CD4-positive, alpha-beta memory T cell (primary cell): Measurements from ENCODE around the gene AGPAT3. TPM values are rescaled to one million over a fixed set of nuclear protein-coding genes. Genes with fewer than 3 reads are reported as not detected.
A peak's percentile ranks its signal among the peaks of the same experiment; 100 is the strongest.

Experiments used
- CTCF ChIA-PET: fragments of 350-600 bp; sonication (Branson Sonifier 250); formaldehyde crosslinking; loops from one replicate; lab custom pipeline; 2021; ENCODE audit warnings: inconsistent platforms; ENCODE audit not compliant: partially characterized antibody; lab: Charles Lee
- POLR2A ChIA-PET: fragments of 350-600 bp; sonication (Branson Sonifier 250); formaldehyde crosslinking; loops from one replicate; lab custom pipeline; 2021; ENCODE audit not compliant: partially characterized antibody; lab: Charles Lee
- DNase-seq, 5 donors: peaks; one replicate each; pipeline versions ENCODE4 v3.0.0 to v3.0.0-alpha.2; 2020 to 2022; ENCODE audit warnings: mixed read lengths in 1 of 5
- H3K27ac ChIP-seq: one replicate; pipeline ENCODE4 v1.7.0; 2013; ENCODE audit warnings: low read depth, low read length
- H3K27me3 ChIP-seq: 2 replicates; pipeline ENCODE4 v1.7.0; 2013; ENCODE audit warnings: mild to moderate bottlenecking, low read length, moderate library complexity; ENCODE audit not compliant: insufficient read depth
- H3K36me3 ChIP-seq: 2 replicates; pipeline ENCODE4 v1.7.0; 2013; ENCODE audit warnings: mild to moderate bottlenecking, low read length, moderate library complexity; ENCODE audit not compliant: insufficient read depth
- H3K4me1 ChIP-seq: 2 replicates; pipeline ENCODE4 v1.7.0; 2013; ENCODE audit warnings: mild to moderate bottlenecking, low read length, moderate library complexity; ENCODE audit not compliant: insufficient read depth
- H3K4me3 ChIP-seq, 2 donors: one replicate each; pipeline ENCODE4 v1.7.0; 2013; ENCODE audit warnings: low read length in 2 of 2, mild to moderate bottlenecking in 1 of 2
- H3K9me3 ChIP-seq, 2 donors: one replicate each; pipeline ENCODE4 v1.7.0; 2013; ENCODE audit warnings: low read length in 2 of 2, control low read depth in 1 of 2; ENCODE audit not compliant: control insufficient read depth in 1 of 2
- H3K27ac Mint-ChIP-seq, 7 donors: one replicate each; pipeline ENCODE4 v1.8.0; 2020 to 2021; ENCODE audit warnings: mixed read lengths in 7 of 7, mild to moderate bottlenecking in 6 of 7, inconsistent platforms in 3 of 7, moderate library complexity in 3 of 7
- H3K27me3 Mint-ChIP-seq, 2 donors: one replicate each; pipeline ENCODE4 v1.8.0; 2020 to 2021; ENCODE audit warnings: mixed read lengths in 2 of 2
- H3K36me3 Mint-ChIP-seq, 2 donors: one replicate each; pipeline ENCODE4 v1.8.0; 2020 to 2021; ENCODE audit warnings: mixed read lengths in 2 of 2, inconsistent platforms in 1 of 2, mild to moderate bottlenecking in 1 of 2
- H3K4me1 Mint-ChIP-seq, 4 donors: one replicate each; pipeline ENCODE4 v1.8.0; 2020 to 2021; ENCODE audit warnings: mixed read lengths in 4 of 4, mild to moderate bottlenecking in 1 of 4
- H3K4me3 Mint-ChIP-seq, 8 donors: one replicate each; pipeline ENCODE4 v1.8.0; 2020 to 2021; ENCODE audit warnings: mixed read lengths in 8 of 8, mild to moderate bottlenecking in 7 of 8, moderate library complexity in 6 of 8, inconsistent platforms in 3 of 8
- H3K9me3 Mint-ChIP-seq, 8 donors: one replicate each; pipeline ENCODE4 v1.8.0; 2020 to 2021; ENCODE audit warnings: mixed read lengths in 8 of 8, mild to moderate bottlenecking in 5 of 8, inconsistent platforms in 3 of 8, moderate library complexity in 1 of 8
- intact Hi-C: fragments of 100-400 bp; cut with micrococcal nuclease; formaldehyde crosslinking; loops from one replicate; pipeline ENCODE4 v1.15.1; 2023
- polyA plus RNA-seq, 2 donors: library from polyadenylated mRNA; unstranded; fragments of 300-500 nt; fragmentation: Illumina TruSeq; gene quantifications; one replicate each; pipeline ENCODE4 v1.2.3, GENCODE V29; 2021
- total RNA-seq, 2 experiments: library from RNA; stranded (reverse); gene quantifications; one replicate each; pipeline ENCODE4 v1.2.3, GENCODE V29; 2021

The AGPAT3 gene
- total and polyA plus RNA-seq, 4 experiments from 2014 or later = 16.0 to 76.7 (median 46.7) TPM

DNA sequence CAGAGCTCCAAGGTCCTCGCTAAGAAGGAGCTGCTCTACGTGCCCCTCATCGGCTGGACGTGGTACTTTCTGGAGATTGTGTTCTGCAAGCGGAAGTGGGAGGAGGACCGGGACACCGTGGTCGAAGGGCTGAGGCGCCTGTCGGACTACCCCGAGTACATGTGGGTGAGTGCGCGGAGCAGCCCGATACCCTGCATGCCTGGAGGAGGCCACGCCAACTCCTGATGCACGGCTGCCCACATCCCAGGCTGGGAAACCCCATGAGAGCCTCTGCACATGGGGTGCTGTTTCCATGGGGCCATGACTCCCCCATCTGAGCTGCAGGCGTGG, 104.1 kb downstream of the AGPAT3 start:
- ChIA-PET CTCF (no interaction called here), POLR2A (no interaction called here)
- Histone ChIP-seq H3K36me3 (peaks cover 42% of the 10 kb centered on the region), H3K27ac (no peak overlapping the region), H3K4me1 (no peaks in the 10 kb centered on the region), H3K9me3 (no peaks in the 10 kb centered on the region), H3K4me3 (no peak overlapping the region), H3K27me3 (no peaks in the 10 kb centered on the region)
- Mint-ChIP-seq H3K36me3 (peaks cover 13 to 41% of the 10 kb centered on the region in 2 donors), H3K27ac (no peak overlapping the region), H3K27me3 (no peaks in the 10 kb centered on the region), H3K4me3 (peak overlapping the region in 1 of 8 donors; percentile 59), H3K4me1 (peaks cover 1 to 5% (median 2%) of the 10 kb centered on the region in 4 donors), H3K9me3 (peaks cover 0 to 2% (median 0%) of the 10 kb centered on the region in 8 donors)
- no peak for DNase-seq
- intact Hi-C loops = no loop called here

DNA sequence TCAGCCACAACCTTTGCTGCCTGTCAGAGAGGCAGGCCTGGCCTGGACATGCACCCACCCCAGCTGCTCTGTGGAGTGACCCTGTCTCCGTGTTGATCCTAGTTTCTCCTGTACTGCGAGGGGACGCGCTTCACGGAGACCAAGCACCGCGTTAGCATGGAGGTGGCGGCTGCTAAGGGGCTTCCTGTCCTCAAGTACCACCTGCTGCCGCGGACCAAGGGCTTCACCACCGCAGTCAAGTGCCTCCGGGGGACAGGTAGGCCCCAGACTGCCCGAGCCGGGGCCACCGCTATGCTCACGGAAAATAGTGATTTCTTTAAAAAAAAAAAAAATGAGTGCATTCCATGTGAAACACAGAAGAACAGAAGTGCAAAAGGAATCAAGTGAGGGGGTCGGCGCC, 105.5 kb downstream of the AGPAT3 start:
- no peak overlapping the region for H3K4me3 ChIP-seq
- H3K36me3 Mint-ChIP-seq = peaks cover 13 to 33% of the 10 kb centered on the region in 2 donors
- no peak overlapping the region for H3K4me3 Mint-ChIP-seq
- ChIA-PET POLR2A (interaction anchor here (0.6 kb wide), 1 partner anchor 104 kb away, joined by 3 read pairs; no protein-coding TSS in a partner anchor), CTCF (no interaction called here)
- H3K4me1 ChIP-seq = peaks cover 3% of the 10 kb centered on the region
- H3K27me3 Mint-ChIP-seq = no peaks in the 10 kb centered on the region
- H3K4me1 Mint-ChIP-seq = peaks cover 11 to 16% (median 14%) of the 10 kb centered on the region in 4 donors
- H3K9me3 ChIP-seq = no peaks in the 10 kb centered on the region
- DNase-seq = no peak
- peaks cover 0 to 2% (median 0%) of the 10 kb centered on the region in 8 donors for H3K9me3 Mint-ChIP-seq
- H3K27me3 ChIP-seq = no peaks in the 10 kb centered on the region
- peaks cover 42% of the 10 kb centered on the region for H3K36me3 ChIP-seq
- H3K27ac Mint-ChIP-seq = peak overlapping the region in 1 of 7 donors; percentile 56
- intact Hi-C loops = no loop called here
- no peak overlapping the region for H3K27ac ChIP-seq

DNA sequence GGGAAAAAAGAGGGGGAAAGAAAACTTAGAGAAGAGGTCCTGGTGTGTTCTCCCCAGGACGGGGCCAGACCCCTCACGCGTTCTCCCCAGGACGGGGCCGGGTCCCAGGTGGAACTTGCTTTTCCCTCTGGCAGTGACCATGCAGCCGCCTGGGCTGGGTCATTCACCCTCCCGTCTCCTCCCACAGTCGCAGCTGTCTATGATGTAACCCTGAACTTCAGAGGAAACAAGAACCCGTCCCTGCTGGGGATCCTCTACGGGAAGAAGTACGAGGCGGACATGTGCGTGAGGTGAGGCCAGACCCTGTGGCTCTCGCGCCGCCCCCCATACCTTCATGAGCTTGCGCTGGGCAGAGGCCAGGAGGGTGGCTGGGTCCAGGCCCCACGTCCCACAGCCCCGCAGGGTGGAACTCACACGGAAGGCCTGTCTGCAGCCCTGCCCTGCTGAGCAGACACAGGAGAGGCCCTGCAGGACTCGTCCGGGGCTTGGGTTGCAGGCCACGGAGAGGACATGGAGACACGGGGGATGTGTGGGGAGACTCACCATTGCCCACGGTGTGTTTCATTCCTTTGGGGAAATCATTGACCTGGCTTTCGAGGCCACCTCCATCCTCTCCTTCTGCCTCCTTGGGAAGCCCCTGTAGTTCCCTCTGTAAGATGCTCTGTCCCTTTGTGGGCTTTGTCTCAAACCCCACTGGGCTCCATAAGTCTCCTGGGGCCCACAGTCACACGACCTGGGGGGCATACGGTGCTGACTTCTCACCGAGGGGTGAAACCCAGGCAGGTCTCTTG, 106.4 kb downstream of the AGPAT3 start:
- Histone ChIP-seq H3K4me1 (peaks cover 3% of the 10 kb centered on the region), H3K9me3 (no peaks in the 10 kb centered on the region), H3K27me3 (no peaks in the 10 kb centered on the region), H3K4me3 (no peak overlapping the region), H3K27ac (no peak overlapping the region), H3K36me3 (peaks cover 36% of the 10 kb centered on the region)
- POLR2A ChIA-PET = no interaction called here
- no peak overlapping the region for H3K4me3 Mint-ChIP-seq
- CTCF ChIA-PET = no interaction called here
- H3K9me3 Mint-ChIP-seq = peaks cover 0 to 2% (median 0%) of the 10 kb centered on the region in 8 donors
- intact Hi-C loops = no loop called here
- H3K27me3 Mint-ChIP-seq = no peaks in the 10 kb centered on the region
- H3K27ac Mint-ChIP-seq = peak overlapping the region in 2 of 7 donors; percentile 57 to 73
- peaks cover 11 to 18% (median 14%) of the 10 kb centered on the region in 4 donors for H3K4me1 Mint-ChIP-seq
- H3K36me3 Mint-ChIP-seq = peaks cover 13 to 35% of the 10 kb centered on the region in 2 donors
- no peak for DNase-seq

DNA sequence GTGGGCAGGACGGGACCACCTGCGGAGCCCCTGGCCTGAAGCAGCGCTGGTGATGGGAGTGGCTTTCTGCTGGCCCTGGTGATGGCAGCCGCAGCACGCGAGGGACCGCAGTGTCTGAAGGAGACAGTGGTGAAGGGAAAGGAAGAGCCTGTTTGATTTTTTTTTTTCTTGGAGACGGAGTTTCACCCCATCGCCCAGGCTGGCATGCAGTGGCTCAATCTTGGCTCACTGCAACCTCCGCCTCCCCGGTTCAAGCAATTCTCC, 106.9 kb downstream of the AGPAT3 start:
- intact Hi-C loops = no loop called here
- H3K4me3 Mint-ChIP-seq = no peak overlapping the region
- Histone ChIP-seq H3K27ac (no peak overlapping the region), H3K27me3 (no peaks in the 10 kb centered on the region), H3K9me3 (no peaks in the 10 kb centered on the region), H3K36me3 (peaks cover 35% of the 10 kb centered on the region), H3K4me1 (peaks cover 3% of the 10 kb centered on the region), H3K4me3 (no peak overlapping the region)
- peaks cover 11 to 18% (median 14%) of the 10 kb centered on the region in 4 donors for H3K4me1 Mint-ChIP-seq
- peak overlapping the region in 2 of 7 donors; percentile 57 to 73 for H3K27ac Mint-ChIP-seq
- DNase-seq = no peak
- H3K36me3 Mint-ChIP-seq = peaks cover 13 to 36% of the 10 kb centered on the region in 2 donors
- CTCF ChIA-PET = interaction anchor here (1.7 kb wide), 1 partner anchor 161 kb away, joined by 9 read pairs; no protein-coding TSS in a partner anchor
- POLR2A ChIA-PET = no interaction called here
- H3K9me3 Mint-ChIP-seq = peaks cover 0 to 2% (median 0%) of the 10 kb centered on the region in 8 donors
- no peaks in the 10 kb centered on the region for H3K27me3 Mint-ChIP-seq

DNA sequence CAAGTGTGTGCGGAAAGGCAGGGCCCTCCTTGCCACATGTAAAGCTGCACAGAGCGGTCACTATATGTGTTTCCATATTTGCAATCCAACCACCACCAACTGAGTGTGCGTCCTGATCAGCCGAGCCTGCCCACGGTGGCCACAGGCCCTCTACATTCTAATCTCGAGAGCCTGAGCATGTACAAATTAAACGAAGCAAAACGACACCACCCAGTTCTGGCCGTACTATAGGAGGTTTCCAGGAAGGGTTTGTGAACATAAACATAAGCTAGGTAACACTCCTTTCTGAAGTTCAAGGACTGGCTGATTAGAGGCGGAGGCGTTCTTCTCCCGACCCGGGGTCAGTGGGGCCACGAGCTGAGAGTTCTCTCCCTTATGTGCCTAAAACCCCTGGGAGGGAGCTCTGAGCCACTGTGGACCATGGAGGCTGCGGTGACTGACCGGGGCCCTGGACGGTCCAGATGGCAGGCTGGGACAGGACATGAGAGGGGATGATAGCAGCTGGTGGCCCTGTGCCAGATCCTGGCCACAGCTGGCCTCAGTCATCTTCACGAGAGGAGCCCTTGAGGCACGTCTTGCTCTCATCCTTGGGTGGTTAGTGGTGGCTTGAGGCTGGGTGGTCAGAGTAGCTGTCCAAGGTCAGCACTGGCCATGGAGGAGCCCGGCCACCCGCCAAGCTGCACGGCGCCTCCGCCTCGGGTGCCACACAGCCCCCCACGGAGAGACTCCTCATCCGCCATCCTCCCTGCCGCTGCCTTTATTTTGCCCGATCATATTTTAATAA, 108.0 kb downstream of the AGPAT3 start:
- no peak for DNase-seq
- Histone ChIP-seq H3K27ac (no peak overlapping the region), H3K4me1 (peaks cover 3% of the 10 kb centered on the region), H3K9me3 (no peaks in the 10 kb centered on the region), H3K27me3 (no peaks in the 10 kb centered on the region), H3K36me3 (peaks cover 28% of the 10 kb centered on the region), H3K4me3 (no peak overlapping the region)
- peaks cover 11 to 18% (median 13%) of the 10 kb centered on the region in 4 donors for H3K4me1 Mint-ChIP-seq
- ChIA-PET POLR2A (no interaction called here), CTCF (interaction anchor here (1.7 kb wide), 1 partner anchor 162 kb away, joined by 9 read pairs; no protein-coding TSS in a partner anchor)
- H3K9me3 Mint-ChIP-seq = peaks cover 0 to 2% (median 0%) of the 10 kb centered on the region in 8 donors
- H3K27ac Mint-ChIP-seq = peak overlapping the region in 2 of 7 donors; percentile 29 to 30
- no peak overlapping the region for H3K4me3 Mint-ChIP-seq
- H3K27me3 Mint-ChIP-seq = no peaks in the 10 kb centered on the region
- intact Hi-C loops = no loop called here
- peaks cover 7 to 34% of the 10 kb centered on the region in 2 donors for H3K36me3 Mint-ChIP-seq

DNA sequence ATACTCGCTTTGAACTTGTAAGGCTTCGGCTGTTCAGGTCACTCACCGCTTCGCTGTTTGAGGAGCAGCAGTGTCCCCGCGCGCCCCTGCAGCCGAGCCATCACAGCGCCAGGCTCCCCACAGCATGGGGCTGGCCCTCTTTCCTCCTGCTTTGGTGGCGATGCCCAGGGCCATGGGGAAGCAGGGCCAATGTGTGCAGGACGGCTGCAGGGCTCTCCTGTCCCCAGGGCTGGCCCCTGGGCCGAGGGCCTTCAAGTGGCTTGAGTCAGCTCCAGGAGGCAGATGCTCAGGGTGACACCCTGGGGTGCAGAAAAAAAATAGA, 108.6 kb downstream of the AGPAT3 start:
- Histone ChIP-seq H3K4me1 (peaks cover 3% of the 10 kb centered on the region), H3K27ac (no peak overlapping the region), H3K27me3 (no peaks in the 10 kb centered on the region), H3K9me3 (no peaks in the 10 kb centered on the region), H3K4me3 (no peak overlapping the region), H3K36me3 (peaks cover 34% of the 10 kb centered on the region)
- intact Hi-C loops = no loop called here
- no peak for DNase-seq
- Mint-ChIP-seq H3K36me3 (peaks cover 7 to 37% of the 10 kb centered on the region in 2 donors), H3K27ac (no peak overlapping the region), H3K4me3 (no peak overlapping the region), H3K4me1 (peaks cover 11 to 18% (median 13%) of the 10 kb centered on the region in 4 donors), H3K9me3 (peaks cover 0 to 2% (median 0%) of the 10 kb centered on the region in 8 donors), H3K27me3 (no peaks in the 10 kb centered on the region)
- ChIA-PET POLR2A (no interaction called here), CTCF (interaction anchor here (1.7 kb wide), 1 partner anchor 163 kb away, joined by 9 read pairs; no protein-coding TSS in a partner anchor)
